Pulmonary artery endothelial cell (primary cell): Measurements from ENCODE around the gene CRB1. TPM values are rescaled to one million over a fixed set of nuclear protein-coding genes. Genes with fewer than 3 reads are reported as not detected.

Experiments
- DNase-seq: peaks from one replicate; pipeline ENCODE4 v3.0.0-alpha.2; 2011; ENCODE audit warnings: low read depth, low spot score
- total RNA-seq: library from RNA; depleted of rRNA; stranded (reverse); fragments of >200 nt; gene quantifications from 2 replicates; pipeline ENCODE4 v1.2.3, GENCODE V29; 2014

Gene CRB1
- total RNA-seq, 1 donor from 2014 or later = not detected

- no peak for DNase-seq
Measured at GRCh38 chr1:197521118-197521739, 253.2 kb downstream of the CRB1 start.

- DNase-seq = no peak
Measured at GRCh38 chr1:197526736-197527371, 258.8 kb downstream of the CRB1 start.

Other genes with a start within 250 kb of the CRB1 start
- gene F13B, start 201.0 kb upstream of the CRB1 start, total RNA-seq = not detected in 2 replicates
- gene ASPM, start 121.6 kb upstream of the CRB1 start, total RNA-seq = 27.8 and 54.6 TPM in 2 replicates
- gene ZBTB41, start 67.0 kb upstream of the CRB1 start, total RNA-seq = 5.3 and 7.5 TPM in 2 replicates